Measurements from ENCODE around the gene WWOX. TPM values are rescaled to one million over a fixed set of nuclear protein-coding genes. Genes with fewer than 3 reads are reported as not detected.

The WWOX gene
- total RNA-seq, 6 experiments from 2014 or later: 0.46 to 3.4 (median 1.3) TPM

- Mint-ChIP-seq H3K9me3 (peaks cover 73% of the 10 kb centered on the region), H3K4me3 (no peak overlapping the region)
- no peak for TF ChIP-seq CTCF (IDR thresholded peaks at IDR 0.05)
Observed at GRCh38 chr16:79036541-79036940, 937.1 kb downstream of the WWOX start.

GRCh38 chr16:79037521-79038373 is 938.3 kb downstream of the WWOX start:
- peaks cover 84% of the 10 kb centered on the region for H3K9me3 Mint-ChIP-seq
- H3K36me3 Mint-ChIP-seq (ENCODE audit: low read depth): peaks cover 9% of the 10 kb centered on the region; the same call in 1 of the 2 replicates
- H3K27me3 Mint-ChIP-seq (ENCODE audit: insufficient read depth): peaks cover 2% of the 10 kb centered on the region; the same call in 1 of the 2 replicates
- H3K4me1 Mint-ChIP-seq (ENCODE audit: low read depth): no peaks in the 10 kb centered on the region
- no peak overlapping the region for H3K27ac Mint-ChIP-seq
- TF ChIP-seq CTCF (IDR thresholded peaks at IDR 0.05): no peak
- no peak overlapping the region for H3K4me3 Mint-ChIP-seq
- no peak for DNase-seq

More at GRCh38 chr16:79036541-79036940, 937.1 kb downstream of the WWOX start:
- no peak overlapping the region for H3K27ac Mint-ChIP-seq
- no peaks in the 10 kb centered on the region for H3K4me1 Mint-ChIP-seq (ENCODE audit: low read depth)
- peaks cover 2% of the 10 kb centered on the region; the same call in 1 of the 2 replicates for H3K27me3 Mint-ChIP-seq (ENCODE audit: insufficient read depth)
- no peak for DNase-seq
- peaks cover 5% of the 10 kb centered on the region; the same call in 1 of the 2 replicates for H3K36me3 Mint-ChIP-seq (ENCODE audit: low read depth)

GRCh38 chr16:79041206-79041605 is 941.8 kb downstream of the WWOX start:
- peaks cover 2% of the 10 kb centered on the region; the same call in 1 of the 2 replicates for H3K27me3 Mint-ChIP-seq (ENCODE audit: insufficient read depth)
- H3K9me3 Mint-ChIP-seq: peaks cover 91% of the 10 kb centered on the region
- no peaks in the 10 kb centered on the region for H3K4me1 Mint-ChIP-seq (ENCODE audit: low read depth)
- DNase-seq: no peak
- H3K4me3 Mint-ChIP-seq: no peak overlapping the region
- H3K27ac Mint-ChIP-seq: no peak overlapping the region
- TF ChIP-seq CTCF (IDR thresholded peaks at IDR 0.05): no peak
- peaks cover 9% of the 10 kb centered on the region; the same call in 1 of the 2 replicates for H3K36me3 Mint-ChIP-seq (ENCODE audit: low read depth)

- H3K27me3 Mint-ChIP-seq (ENCODE audit: insufficient read depth): peaks cover 2% of the 10 kb centered on the region; the same call in 1 of the 2 replicates
- TF ChIP-seq CTCF (IDR thresholded peaks at IDR 0.05): no peak
- no peak for DNase-seq
- peaks cover 90% of the 10 kb centered on the region for H3K9me3 Mint-ChIP-seq
- no peak overlapping the region for H3K4me3 Mint-ChIP-seq
- H3K36me3 Mint-ChIP-seq (ENCODE audit: low read depth): peaks cover 14% of the 10 kb centered on the region; the same call in 1 of the 2 replicates
- H3K4me1 Mint-ChIP-seq (ENCODE audit: low read depth): no peaks in the 10 kb centered on the region
- H3K27ac Mint-ChIP-seq: no peak overlapping the region
Observed at GRCh38 chr16:79042141-79042540, 942.7 kb downstream of the WWOX start.

- peaks cover 88% of the 10 kb centered on the region for H3K9me3 Mint-ChIP-seq
- TF ChIP-seq CTCF (IDR thresholded peaks at IDR 0.05): no peak
- no peak overlapping the region for H3K27ac Mint-ChIP-seq
- DNase-seq: no peak
- H3K36me3 Mint-ChIP-seq (ENCODE audit: low read depth): peaks cover 14% of the 10 kb centered on the region; the same call in 1 of the 2 replicates
- H3K27me3 Mint-ChIP-seq (ENCODE audit: insufficient read depth): 0 out of 2 replicates have a peak, but pooled peaks cover 2% of the 10 kb centered on the region
- no peaks in the 10 kb centered on the region for H3K4me1 Mint-ChIP-seq (ENCODE audit: low read depth)
- no peak overlapping the region for H3K4me3 Mint-ChIP-seq
Observed at GRCh38 chr16:79042886-79043285, 943.4 kb downstream of the WWOX start.
